Measurements from ENCODE around the gene CRIM1.
"Not testable (repeated sequence)": the region's sequence is repeated elsewhere in the genome, so short reads cannot be mapped to it uniquely, and the experiment has no call there.

CRIM1 gene

GRCh38 chr2:36355151-36355889 is at the start of gene CRIM1:
CRIM1 (plus strand) TSS chr2:36355778; CDS start chr2:36356293, 515 bp downstream.
- DNase-seq, result no peak

GRCh38 chr2:36307441-36307840 is 48.1 kb upstream of the CRIM1 start:
- DNase-seq, result no peak

- DNase-seq, result not testable (repeated sequence)
Observed at GRCh38 chr2:36310444-36310843, 45.1 kb upstream of the CRIM1 start.

GRCh38 chr2:36318547-36318946 is 37.0 kb upstream of the CRIM1 start:
- DNase-seq, result no peak

GRCh38 chr2:36322108-36322507 is 33.5 kb upstream of the CRIM1 start:
- DNase-seq, result no peak

GRCh38 chr2:36326286-36326685 is 29.3 kb upstream of the CRIM1 start:
- no peak for DNase-seq

- DNase-seq, result no peak
Observed at GRCh38 chr2:36329251-36329650, 26.3 kb upstream of the CRIM1 start.

- DNase-seq, result no peak
Observed at GRCh38 chr2:36329746-36330472, 25.7 kb upstream of the CRIM1 start.

- DNase-seq, result no peak
Observed at GRCh38 chr2:36330473-36331395, 24.8 kb upstream of the CRIM1 start.

- no peak for DNase-seq
Observed at GRCh38 chr2:36333350-36334012, 22.1 kb upstream of the CRIM1 start.

GRCh38 chr2:36335597-36335996 is 20.0 kb upstream of the CRIM1 start:
- DNase-seq, result no peak

- DNase-seq, result no peak
Observed at GRCh38 chr2:36336321-36336720, 19.3 kb upstream of the CRIM1 start.

- no peak for DNase-seq
Observed at GRCh38 chr2:36337354-36337753, 18.2 kb upstream of the CRIM1 start.

- DNase-seq, result no peak
Observed at GRCh38 chr2:36338124-36338826, 17.3 kb upstream of the CRIM1 start.

GRCh38 chr2:36338827-36339145 is 16.8 kb upstream of the CRIM1 start:
- no peak for DNase-seq

GRCh38 chr2:36339607-36340218 is 15.9 kb upstream of the CRIM1 start:
- DNase-seq, result no peak

- no peak for DNase-seq
Observed at GRCh38 chr2:36343606-36344005, 12.0 kb upstream of the CRIM1 start.

GRCh38 chr2:36348721-36349120 is 6.9 kb upstream of the CRIM1 start:
- no peak for DNase-seq

GRCh38 chr2:36351291-36351690 is 4.3 kb upstream of the CRIM1 start:
- no peak for DNase-seq

- DNase-seq, result no peak
Observed at GRCh38 chr2:36351736-36352349, 3.7 kb upstream of the CRIM1 start.

- no peak for DNase-seq
Observed at GRCh38 chr2:36352701-36353100, 2.9 kb upstream of the CRIM1 start.

- DNase-seq, result no peak
Observed at GRCh38 chr2:36354811-36355150, 797 bp upstream of the CRIM1 start.
